ENCODE data around the gene WWP2. TPM values are rescaled to one million over a fixed set of nuclear protein-coding genes. Genes with fewer than 3 reads are reported as not detected.
"Not testable (repeated sequence)": the region's sequence is repeated elsewhere in the genome, so short reads cannot be mapped to it uniquely, and the experiment has no call there.

The WWP2 gene
- total and polyA plus RNA-seq, 9 donors = 22.5 to 49.4 (median 39.3) TPM

DNA sequence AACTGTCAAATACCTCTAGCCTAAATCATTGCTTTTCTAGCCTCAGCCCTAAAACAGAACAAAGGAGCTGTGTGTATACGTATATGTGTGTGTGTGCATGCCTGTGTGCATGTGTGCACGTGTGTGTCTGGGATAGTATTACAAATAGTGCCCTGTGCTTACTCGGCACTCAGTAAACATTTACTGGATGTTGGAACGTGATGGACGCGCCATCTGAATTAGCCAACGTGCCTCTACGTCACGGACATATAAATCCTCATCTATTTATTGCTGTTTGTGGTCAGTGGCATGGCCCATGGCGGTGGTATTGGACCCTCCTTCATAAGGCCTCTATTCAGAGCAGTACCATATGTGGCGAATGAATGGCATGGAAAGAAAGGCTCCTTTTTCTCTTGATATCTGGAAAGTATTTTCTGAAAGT is 37.5 kb downstream of the WWP2 start:
- Histone ChIP-seq H3K4me3 (no peak overlapping the region), H3K27ac (no peak overlapping the region), H3K36me3 (no peaks in the 10 kb centered on the region), H3K9me3 (no peaks in the 10 kb centered on the region), H3K27me3 (no peaks in the 10 kb centered on the region), H3K4me1 (ENCODE audit: insufficient read depth) (peaks cover 1% of the 10 kb centered on the region)
- 88 to 91% (median 89%) methylated on average over 11 of the region's 11 CpGs for WGBS, 3 donors
- intact Hi-C loops (cut with DNase I) = loop anchor here in 3 of 4 donors (5.0 kb wide), 1 partner anchor 133 kb away; no protein-coding TSS in a partner anchor
- TF ChIP-seq POLR2A (IDR thresholded peaks at IDR 0.05) (no peak), EP300 (IDR thresholded peaks at IDR 0.05) (no peak)
- TF ChIP-seq, protein P1, sequence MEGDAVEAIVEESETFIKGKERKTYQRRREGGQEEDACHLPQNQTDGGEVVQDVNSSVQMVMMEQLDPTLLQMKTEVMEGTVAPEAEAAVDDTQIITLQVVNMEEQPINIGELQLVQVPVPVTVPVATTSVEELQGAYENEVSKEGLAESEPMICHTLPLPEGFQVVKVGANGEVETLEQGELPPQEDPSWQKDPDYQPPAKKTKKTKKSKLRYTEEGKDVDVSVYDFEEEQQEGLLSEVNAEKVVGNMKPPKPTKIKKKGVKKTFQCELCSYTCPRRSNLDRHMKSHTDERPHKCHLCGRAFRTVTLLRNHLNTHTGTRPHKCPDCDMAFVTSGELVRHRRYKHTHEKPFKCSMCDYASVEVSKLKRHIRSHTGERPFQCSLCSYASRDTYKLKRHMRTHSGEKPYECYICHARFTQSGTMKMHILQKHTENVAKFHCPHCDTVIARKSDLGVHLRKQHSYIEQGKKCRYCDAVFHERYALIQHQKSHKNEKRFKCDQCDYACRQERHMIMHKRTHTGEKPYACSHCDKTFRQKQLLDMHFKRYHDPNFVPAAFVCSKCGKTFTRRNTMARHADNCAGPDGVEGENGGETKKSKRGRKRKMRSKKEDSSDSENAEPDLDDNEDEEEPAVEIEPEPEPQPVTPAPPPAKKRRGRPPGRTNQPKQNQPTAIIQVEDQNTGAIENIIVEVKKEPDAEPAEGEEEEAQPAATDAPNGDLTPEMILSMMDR (IDR thresholded peaks at IDR 0.05) = no peak
- DNase-seq = no peak

DNA sequence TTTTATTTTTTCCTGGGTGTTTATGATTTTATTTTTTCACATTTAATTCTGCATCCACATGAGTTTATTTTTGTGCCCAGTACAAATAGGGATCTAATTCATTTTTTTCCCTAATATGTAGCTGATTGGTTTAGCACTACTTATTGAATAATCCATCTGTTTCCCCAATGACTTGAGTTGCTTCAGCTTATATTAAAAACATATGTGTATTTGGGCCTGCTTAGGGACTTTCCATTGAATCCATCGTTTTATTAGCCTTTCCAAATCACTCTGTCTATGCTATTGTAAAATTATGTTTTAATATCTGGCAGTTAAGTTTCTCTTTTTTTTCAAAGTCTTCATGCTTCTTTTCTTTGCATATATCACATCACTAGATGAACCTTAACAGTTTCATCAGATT is 42.2 kb downstream of the WWP2 start:
- no peak for DNase-seq
- Histone ChIP-seq H3K27ac (no peak overlapping the region), H3K36me3 (no peaks in the 10 kb centered on the region), H3K4me1 (ENCODE audit: insufficient read depth) (no peaks in the 10 kb centered on the region), H3K9me3 (no peaks in the 10 kb centered on the region), H3K27me3 (no peaks in the 10 kb centered on the region), H3K4me3 (no peak overlapping the region)
- WGBS, 3 donors = 42 to 64% (median 56%) methylated on average over 1 of the region's 1 CpG
- TF ChIP-seq, protein P1 (IDR thresholded peaks at IDR 0.05) = no peak
- TF ChIP-seq EP300 (IDR thresholded peaks at IDR 0.05) (no peak), POLR2A (IDR thresholded peaks at IDR 0.05) (no peak)
- intact Hi-C loops (cut with DNase I) = no loop called here

DNA sequence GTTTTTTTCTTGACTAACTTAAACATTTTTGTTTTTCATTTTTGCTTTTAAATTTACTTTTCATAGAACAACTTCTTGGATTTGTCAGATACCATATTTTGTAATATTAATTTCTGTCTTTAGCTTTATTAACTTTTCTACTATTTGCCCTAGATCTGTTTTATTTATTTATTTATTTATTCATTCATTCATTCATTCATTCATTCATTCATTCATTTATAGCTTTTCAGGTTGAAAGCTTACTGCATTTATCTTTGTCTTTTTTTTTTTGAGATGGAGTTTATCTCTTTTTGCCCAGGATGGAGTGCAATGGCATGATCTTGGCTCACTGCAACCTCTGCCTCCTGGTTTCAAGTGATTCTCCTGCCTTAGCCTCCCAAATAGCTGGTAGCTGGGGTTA is 44.6 kb downstream of the WWP2 start:
- H3K27ac ChIP-seq; H3K36me3 ChIP-seq; H3K4me3 ChIP-seq; H3K9me3 ChIP-seq; H3K27me3 ChIP-seq; H3K4me1 ChIP-seq (ENCODE audit: insufficient read depth); intact Hi-C loops (cut with DNase I); DNase-seq: not testable (repeated sequence)

DNA sequence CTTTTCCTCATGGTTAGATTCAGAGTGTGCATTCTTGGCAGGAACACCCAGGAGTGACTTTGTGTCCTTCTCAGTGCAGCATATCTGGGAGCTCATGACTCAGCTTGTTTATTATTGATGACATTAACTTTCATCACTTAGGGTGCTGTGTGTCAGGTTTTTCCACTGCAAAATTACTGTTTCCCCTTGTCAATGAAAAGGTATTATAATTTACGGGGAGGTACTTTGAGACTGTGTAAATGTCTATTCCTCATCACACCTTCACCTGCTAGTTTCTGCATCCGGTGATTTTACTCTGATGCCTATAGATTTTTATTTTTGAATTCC is 50.5 kb downstream of the WWP2 start:
- intact Hi-C loops (cut with DNase I) = loop anchor here in 1 of 4 donors (10.0 kb wide), 1 partner anchor 52 kb away; no protein-coding TSS in a partner anchor
- Histone ChIP-seq H3K4me3 (no peak overlapping the region), H3K9me3 (no peaks in the 10 kb centered on the region), H3K27me3 (no peaks in the 10 kb centered on the region), H3K36me3 (no peaks in the 10 kb centered on the region), H3K27ac (no peak overlapping the region), H3K4me1 (ENCODE audit: insufficient read depth) (peaks cover 6% of the 10 kb centered on the region)
- TF ChIP-seq POLR2A (IDR thresholded peaks at IDR 0.05) (no peak), EP300 (IDR thresholded peaks at IDR 0.05) (no peak)
- TF ChIP-seq, protein P1 (IDR thresholded peaks at IDR 0.05) = no peak
- 93 to 98% (median 98%) methylated on average over 2 of the region's 2 CpGs for WGBS, 3 donors
- no peak for DNase-seq

DNA sequence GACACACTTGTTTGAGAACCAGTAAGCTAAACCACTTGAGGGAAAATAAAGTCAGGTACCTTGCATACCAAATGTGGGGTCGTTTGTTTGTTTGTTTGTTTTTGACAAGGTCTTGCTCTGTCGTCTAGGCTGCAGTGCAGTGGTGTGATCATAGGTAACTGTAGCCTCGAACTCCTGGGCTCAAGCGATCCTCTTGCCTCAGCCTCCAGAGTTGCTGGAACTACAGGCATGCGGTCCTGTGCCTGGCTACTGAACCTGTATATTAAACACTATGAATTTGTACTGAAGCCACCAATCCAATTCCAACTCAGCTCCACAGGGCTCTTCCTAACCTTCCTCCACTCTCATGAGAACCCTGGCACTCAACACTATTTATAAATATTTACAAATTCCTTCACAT is 51.9 kb downstream of the WWP2 start:
- no peaks in the 10 kb centered on the region for H3K9me3 ChIP-seq
- H3K4me3 ChIP-seq = no peak overlapping the region
- peak overlapping the region in 1 of 2 donors; percentile 27 for H3K27ac ChIP-seq
- DNase-seq = no peak
- TF ChIP-seq, protein P1 (IDR thresholded peaks at IDR 0.05) = no peak
- no peak for TF ChIP-seq EP300 (IDR thresholded peaks at IDR 0.05)
- no peak for TF ChIP-seq POLR2A (IDR thresholded peaks at IDR 0.05)
- 74 to 81% (median 76%) methylated on average over 5 of the region's 5 CpGs for WGBS, 3 donors
- H3K4me1 ChIP-seq (ENCODE audit: insufficient read depth) = peaks cover 6% of the 10 kb centered on the region
- H3K27me3 ChIP-seq = no peaks in the 10 kb centered on the region
- intact Hi-C loops (cut with DNase I) = loop anchor here in 1 of 4 donors (10.0 kb wide), 1 partner anchor 51 kb away; no protein-coding TSS in a partner anchor
- H3K36me3 ChIP-seq = no peaks in the 10 kb centered on the region

Measured in ovary (tissue), 9 donors.